NB4 (cell line): ENCODE data around the gene FKBP15.

Source experiments
- CTCF ChIP-seq: IDR thresholded peaks from one replicate; pipeline ENCODE4 v1.5.1; 2012; ENCODE audit warnings: low read depth, low read length
- POLR2A ChIP-seq: IDR thresholded peaks from 2 replicates; pipeline ENCODE4 v1.6.1; 2011; ENCODE audit warnings: mild to moderate bottlenecking; ENCODE audit not compliant: insufficient read length; ENCODE audit errors: extremely low read depth
- TF ChIP-seq, protein P1 (sequence below): IDR thresholded peaks from 2 replicates; pipeline ENCODE4 v1.6.1; 2011; ENCODE audit warnings: low read depth, low read length

- no peak for TF ChIP-seq CTCF
- TF ChIP-seq, protein P1, sequence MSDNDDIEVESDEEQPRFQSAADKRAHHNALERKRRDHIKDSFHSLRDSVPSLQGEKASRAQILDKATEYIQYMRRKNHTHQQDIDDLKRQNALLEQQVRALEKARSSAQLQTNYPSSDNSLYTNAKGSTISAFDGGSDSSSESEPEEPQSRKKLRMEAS, result no peak
- no peak for TF ChIP-seq POLR2A
Measured at GRCh38 chr9:113237026-113237425, 15.9 kb upstream of the FKBP15 start.
